Ishikawa (cell line): ENCODE data around the gene MOGAT3.

Experiments
- CEBPB ChIP-seq: IDR thresholded peaks from 2 replicates; pipeline ENCODE4 v1.6.1; 2012
- CREB1 ChIP-seq: IDR thresholded peaks from 2 replicates; pipeline ENCODE4 v1.6.1; 2012; ENCODE audit warnings: low read depth
- EGR1 ChIP-seq: IDR thresholded peaks from 2 replicates; pipeline ENCODE4 v1.6.1; 2012
- EP300 ChIP-seq: IDR thresholded peaks from 2 replicates; pipeline ENCODE4 v1.6.1; 2012; ENCODE audit warnings: borderline replicate concordance
- FOXM1 ChIP-seq: IDR thresholded peaks from 2 replicates; pipeline ENCODE4 v1.6.1; 2012; ENCODE audit warnings: low read depth, borderline replicate concordance
- NFIC ChIP-seq: IDR thresholded peaks from 2 replicates; pipeline ENCODE4 v1.6.1; 2012
- RAD21 ChIP-seq: IDR thresholded peaks from 2 replicates; pipeline ENCODE4 v1.6.1; 2012; ENCODE audit warnings: low read depth
- TAF1 ChIP-seq: IDR thresholded peaks from 2 replicates; pipeline ENCODE4 v1.6.1; 2012; ENCODE audit warnings: low read depth, mild to moderate bottlenecking
- TCF12 ChIP-seq: IDR thresholded peaks from 2 replicates; pipeline ENCODE4 v1.6.1; 2012; ENCODE audit warnings: low read depth
- TEAD4 ChIP-seq: IDR thresholded peaks from 2 replicates; pipeline ENCODE4 v1.6.1; 2012
- YY1 ChIP-seq: IDR thresholded peaks from 2 replicates; pipeline ENCODE4 v1.6.1; 2012; ENCODE audit warnings: low read depth
- ZBTB7A ChIP-seq: IDR thresholded peaks from 2 replicates; pipeline ENCODE4 v1.6.1; 2012; ENCODE audit warnings: low read depth
- TF ChIP-seq, protein P1 (sequence below): IDR thresholded peaks from 2 replicates; pipeline ENCODE4 v1.6.1; 2012
- TF ChIP-seq, protein P2 (sequence below): IDR thresholded peaks from 2 replicates; pipeline ENCODE4 v1.6.1; 2012; ENCODE audit warnings: low read depth, mild to moderate bottlenecking
- TF ChIP-seq, protein P3 (sequence below): IDR thresholded peaks from 2 replicates; pipeline ENCODE4 v1.6.1; 2012

Gene MOGAT3

DNA sequence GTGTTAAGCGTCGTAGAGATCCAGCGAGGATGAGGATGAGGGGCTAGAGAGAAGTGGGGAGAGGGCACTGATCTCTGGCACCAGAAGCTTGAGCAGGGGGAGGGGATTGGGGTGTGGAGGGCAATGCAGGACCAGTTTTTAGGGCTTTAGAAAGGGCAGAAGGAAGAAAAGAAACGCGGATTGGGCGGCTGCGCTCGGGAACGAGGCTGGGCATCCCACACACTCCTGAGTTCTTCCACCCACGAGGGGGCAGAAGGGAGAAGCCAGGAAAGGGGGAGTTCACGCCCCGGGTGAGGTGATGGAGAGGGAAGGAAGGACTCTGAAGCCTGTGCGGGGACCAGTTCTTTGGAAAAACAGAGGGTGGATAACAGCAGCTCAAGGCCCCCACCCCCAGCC lies 29.4 kb downstream of the MOGAT3 start:
- TF ChIP-seq EP300: no peak

DNA sequence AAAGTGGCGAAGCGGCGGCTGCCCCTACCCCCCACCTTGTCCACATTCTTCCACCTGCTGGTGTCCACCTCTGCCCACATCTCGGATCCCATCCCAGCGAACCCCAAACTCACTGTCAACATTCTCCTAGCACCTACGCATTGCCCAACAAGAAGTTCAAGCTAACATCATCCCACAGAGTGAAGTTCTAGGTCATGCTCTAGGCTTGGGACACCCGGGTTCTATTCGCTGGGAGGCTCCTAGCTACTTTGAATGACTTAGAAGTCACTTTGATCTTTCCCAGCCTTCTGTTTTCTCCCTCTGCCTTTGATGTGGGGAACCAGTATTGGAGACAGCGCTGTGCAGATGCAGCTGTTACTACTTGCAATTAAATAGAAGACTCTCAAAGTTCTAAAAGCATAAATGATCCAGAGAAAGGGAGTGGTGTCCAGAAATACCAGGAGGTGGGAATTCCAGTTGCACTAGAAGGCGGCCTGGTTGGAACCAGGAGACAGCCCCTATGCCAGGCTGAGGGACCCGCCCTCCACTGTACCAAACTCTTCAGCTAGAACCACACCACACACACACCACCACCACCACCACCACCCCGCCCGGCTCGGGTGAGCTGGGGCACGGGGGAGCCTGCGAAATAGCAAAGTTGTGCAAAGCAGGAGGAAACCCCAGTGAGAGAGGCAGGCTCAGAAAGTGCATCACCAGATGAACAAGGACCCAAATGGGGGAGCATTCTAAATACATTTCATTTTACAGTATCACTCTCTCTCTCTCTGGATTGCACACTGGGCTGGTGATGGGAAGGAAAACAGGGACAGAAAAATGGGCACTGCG lies 30.0 kb downstream of the MOGAT3 start:
- TF ChIP-seq CEBPB: no peak
- TF ChIP-seq, protein P1, sequence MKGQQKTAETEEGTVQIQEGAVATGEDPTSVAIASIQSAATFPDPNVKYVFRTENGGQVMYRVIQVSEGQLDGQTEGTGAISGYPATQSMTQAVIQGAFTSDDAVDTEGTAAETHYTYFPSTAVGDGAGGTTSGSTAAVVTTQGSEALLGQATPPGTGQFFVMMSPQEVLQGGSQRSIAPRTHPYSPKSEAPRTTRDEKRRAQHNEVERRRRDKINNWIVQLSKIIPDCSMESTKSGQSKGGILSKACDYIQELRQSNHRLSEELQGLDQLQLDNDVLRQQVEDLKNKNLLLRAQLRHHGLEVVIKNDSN: no peak
- no peak for TF ChIP-seq NFIC
- TF ChIP-seq TAF1: no peak
- TF ChIP-seq, protein P2, sequence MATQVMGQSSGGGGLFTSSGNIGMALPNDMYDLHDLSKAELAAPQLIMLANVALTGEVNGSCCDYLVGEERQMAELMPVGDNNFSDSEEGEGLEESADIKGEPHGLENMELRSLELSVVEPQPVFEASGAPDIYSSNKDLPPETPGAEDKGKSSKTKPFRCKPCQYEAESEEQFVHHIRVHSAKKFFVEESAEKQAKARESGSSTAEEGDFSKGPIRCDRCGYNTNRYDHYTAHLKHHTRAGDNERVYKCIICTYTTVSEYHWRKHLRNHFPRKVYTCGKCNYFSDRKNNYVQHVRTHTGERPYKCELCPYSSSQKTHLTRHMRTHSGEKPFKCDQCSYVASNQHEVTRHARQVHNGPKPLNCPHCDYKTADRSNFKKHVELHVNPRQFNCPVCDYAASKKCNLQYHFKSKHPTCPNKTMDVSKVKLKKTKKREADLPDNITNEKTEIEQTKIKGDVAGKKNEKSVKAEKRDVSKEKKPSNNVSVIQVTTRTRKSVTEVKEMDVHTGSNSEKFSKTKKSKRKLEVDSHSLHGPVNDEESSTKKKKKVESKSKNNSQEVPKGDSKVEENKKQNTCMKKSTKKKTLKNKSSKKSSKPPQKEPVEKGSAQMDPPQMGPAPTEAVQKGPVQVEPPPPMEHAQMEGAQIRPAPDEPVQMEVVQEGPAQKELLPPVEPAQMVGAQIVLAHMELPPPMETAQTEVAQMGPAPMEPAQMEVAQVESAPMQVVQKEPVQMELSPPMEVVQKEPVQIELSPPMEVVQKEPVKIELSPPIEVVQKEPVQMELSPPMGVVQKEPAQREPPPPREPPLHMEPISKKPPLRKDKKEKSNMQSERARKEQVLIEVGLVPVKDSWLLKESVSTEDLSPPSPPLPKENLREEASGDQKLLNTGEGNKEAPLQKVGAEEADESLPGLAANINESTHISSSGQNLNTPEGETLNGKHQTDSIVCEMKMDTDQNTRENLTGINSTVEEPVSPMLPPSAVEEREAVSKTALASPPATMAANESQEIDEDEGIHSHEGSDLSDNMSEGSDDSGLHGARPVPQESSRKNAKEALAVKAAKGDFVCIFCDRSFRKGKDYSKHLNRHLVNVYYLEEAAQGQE: no peak
- no peak for TF ChIP-seq FOXM1
- no peak for TF ChIP-seq YY1
- TF ChIP-seq, protein P3, sequence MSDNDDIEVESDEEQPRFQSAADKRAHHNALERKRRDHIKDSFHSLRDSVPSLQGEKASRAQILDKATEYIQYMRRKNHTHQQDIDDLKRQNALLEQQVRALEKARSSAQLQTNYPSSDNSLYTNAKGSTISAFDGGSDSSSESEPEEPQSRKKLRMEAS: no peak
- TF ChIP-seq ZBTB7A: no peak
- no peak for TF ChIP-seq EP300
- no peak for TF ChIP-seq EGR1
- TF ChIP-seq TCF12: no peak
- no peak for TF ChIP-seq RAD21
- no peak for TF ChIP-seq TEAD4
- TF ChIP-seq CREB1: no peak

DNA sequence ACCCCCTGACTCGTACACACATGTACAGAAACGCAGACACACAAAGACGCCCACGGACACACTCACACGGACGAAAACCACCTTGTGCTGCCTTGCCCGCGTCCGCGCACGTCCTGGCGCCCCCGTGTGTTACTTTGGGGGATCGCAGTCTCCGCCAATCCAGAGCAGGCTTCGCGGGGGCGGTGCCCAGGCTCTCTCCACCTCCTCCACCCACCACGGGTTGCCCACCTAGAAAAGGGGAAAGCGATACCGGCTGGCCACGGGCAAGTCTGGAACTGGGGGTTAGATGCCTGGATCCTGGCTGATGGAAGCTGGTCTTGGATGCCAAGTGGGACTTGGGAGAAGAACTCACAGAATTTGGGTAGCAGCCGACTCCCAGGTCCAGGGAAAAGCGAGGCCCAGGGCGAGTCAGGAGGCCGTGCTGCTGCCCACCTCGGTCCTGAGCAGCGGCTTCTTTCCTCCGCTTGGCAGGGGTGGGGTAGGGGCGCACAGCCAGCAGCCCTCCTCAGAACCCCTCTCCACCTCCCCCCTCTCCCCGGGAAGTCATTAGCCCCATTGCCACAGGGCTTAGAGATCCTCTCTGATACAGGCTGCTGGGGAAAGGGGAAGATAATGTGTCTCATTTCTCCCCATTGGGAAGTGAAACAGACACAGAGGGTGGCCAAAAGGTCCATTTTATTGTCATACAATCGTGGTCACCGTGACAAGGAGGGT lies 30.8 kb downstream of the MOGAT3 start:
- TF ChIP-seq EGR1 (peak; percentile 88), EP300 (no peak), RAD21 (peak; percentile 69), FOXM1 (no peak)
- TF ChIP-seq, protein P3: peak; percentile 19; the same call in 1 of the 2 replicates

DNA sequence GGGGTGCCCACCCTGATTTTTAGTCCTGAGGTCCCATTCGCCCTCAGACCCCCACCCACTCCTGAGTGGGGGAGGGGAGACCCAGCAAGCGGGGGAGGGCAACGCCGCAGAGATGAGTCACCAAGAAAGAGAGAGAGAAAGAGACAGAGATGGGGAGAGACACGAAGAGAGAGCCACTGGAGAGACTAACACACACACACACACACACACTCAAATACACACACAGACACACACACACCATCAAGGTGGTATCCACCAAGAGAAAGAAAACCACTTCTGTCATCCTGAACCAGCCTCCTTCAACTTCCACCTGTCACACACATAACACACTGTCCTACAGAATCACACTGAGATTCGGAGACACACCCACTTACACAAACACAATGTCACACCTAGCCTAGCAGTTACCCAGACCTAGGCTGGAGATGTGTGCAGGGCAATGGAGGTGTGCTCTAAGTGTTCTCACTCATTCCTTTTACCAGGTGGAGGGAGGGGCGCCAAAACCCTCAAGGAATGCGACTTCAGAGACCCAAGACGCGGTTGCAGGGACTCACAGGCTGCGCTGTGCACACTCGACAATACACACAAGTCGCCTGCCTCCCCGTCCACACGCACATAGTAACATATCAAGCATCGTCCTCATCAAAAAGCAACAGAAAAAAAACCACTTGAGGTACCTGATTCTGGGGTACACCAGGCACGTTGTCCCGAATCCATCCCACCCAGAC lies 31.6 kb downstream of the MOGAT3 start:
- no peak for TF ChIP-seq TEAD4
- no peak for TF ChIP-seq TCF12
- TF ChIP-seq YY1: no peak
- TF ChIP-seq CEBPB: no peak
- TF ChIP-seq EGR1: no peak
- no peak for TF ChIP-seq FOXM1
- no peak for TF ChIP-seq NFIC
- TF ChIP-seq, protein P2: no peak
- TF ChIP-seq ZBTB7A: no peak
- TF ChIP-seq, protein P3: no peak
- TF ChIP-seq EP300: no peak

DNA sequence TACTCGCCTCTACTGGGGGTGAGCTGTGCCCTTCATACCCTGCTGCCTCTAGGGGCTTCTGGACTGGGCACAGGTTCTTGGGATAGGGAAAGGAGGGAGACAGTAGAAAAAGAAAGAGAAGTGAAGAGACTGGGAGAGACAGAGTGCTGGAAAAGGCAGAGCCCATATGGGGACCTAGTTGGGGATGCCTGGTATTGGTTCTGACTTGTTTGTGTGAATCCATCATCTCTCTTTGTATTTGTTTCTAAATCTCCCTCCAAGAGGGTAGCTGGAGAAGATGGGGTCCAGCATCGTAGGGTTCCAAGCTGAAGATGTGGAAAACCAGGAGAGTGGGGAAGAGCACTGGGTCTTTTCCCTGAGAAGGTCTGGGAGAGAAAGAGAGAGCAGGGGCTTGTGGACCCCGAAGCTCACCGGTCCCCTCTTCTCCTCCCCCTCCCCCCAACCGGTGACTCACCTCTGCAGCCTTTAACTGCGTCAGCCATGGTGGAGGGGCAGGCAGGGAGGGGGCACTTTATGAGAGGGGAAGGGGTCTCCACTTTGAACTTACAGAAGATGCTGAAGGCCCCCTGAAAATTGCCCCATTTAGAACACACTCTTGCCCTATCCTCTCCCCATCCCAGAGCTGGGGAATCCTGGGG lies 32.3 kb downstream of the MOGAT3 start:
- TF ChIP-seq TEAD4: no peak
- TF ChIP-seq, protein P3: no peak
- TF ChIP-seq TAF1: no peak
- no peak for TF ChIP-seq EP300
- TF ChIP-seq, protein P2: no peak
- no peak for TF ChIP-seq NFIC
- TF ChIP-seq YY1: no peak
- no peak for TF ChIP-seq EGR1
- no peak for TF ChIP-seq ZBTB7A
